Transverse colon (tissue), 4 donors: ENCODE measurements around the gene RAB3C. TPM values are rescaled to one million over a fixed set of nuclear protein-coding genes. Genes with fewer than 3 reads are reported as not detected.

Experiments
- DNase-seq: peaks from one replicate; pipeline ENCODE4 v3.0.0-alpha.2; 2019
- H3K27ac ChIP-seq, 4 donors: fragments of 200-600 bp; sonication (generic); 2 replicates each; pipeline ENCODE4 v1.5.1; 2016 to 2018; ENCODE audit warnings: inconsistent platforms in 4 of 4
- H3K27me3 ChIP-seq: fragments of 200-600 bp; sonication (generic); 2 replicates; pipeline ENCODE4 v1.5.1; 2017; ENCODE audit warnings: inconsistent platforms
- H3K36me3 ChIP-seq, 4 donors: fragments of 200-600 bp; sonication (generic); 2 replicates each; pipeline ENCODE4 v1.5.1; 2017 to 2019; ENCODE audit warnings: inconsistent platforms in 4 of 4
- H3K4me1 ChIP-seq, 4 donors: fragments of 200-600 bp; sonication (generic); 2 replicates each; pipeline ENCODE4 v1.5.1; 2017 to 2020; ENCODE audit warnings: inconsistent platforms in 4 of 4
- H3K4me3 ChIP-seq, 4 donors: fragments of 200-600 bp; sonication (generic); 1 replicate in 1 of 4; 2 replicates in 3 of 4; pipeline versions ENCODE4 v1.5.1 to v1.6.1; 2017 to 2019; ENCODE audit warnings: inconsistent platforms in 4 of 4
- H3K9me3 ChIP-seq, 2 donors: fragments of 200-600 bp; sonication (generic); 2 replicates each; pipeline ENCODE4 v1.5.1; 2017 to 2019; ENCODE audit warnings: inconsistent platforms in 2 of 2
- CTCF ChIP-seq, 5 experiments: fragments of 200-600 bp in 3 of 5; fragments of 450-650 bp in 2 of 5; sonication (generic) in 3 of 5; IDR thresholded peaks; 1 replicate in 2 of 5; 2 replicates in 3 of 5; pipeline ENCODE4 v1.5.1; 2016 to 2017; ENCODE audit warnings: antibody characterized with exemption in 5 of 5, inconsistent platforms in 3 of 5, mild to moderate bottlenecking in 2 of 5, moderate library complexity in 1 of 5
- EP300 ChIP-seq: sonication (generic); formaldehyde crosslinking; IDR thresholded peaks from one replicate; pipeline ENCODE4 v1.6.1; 2017; ENCODE audit warnings: antibody characterized with exemption, low read depth
- POLR2A ChIP-seq: fragments of 450-650 bp; IDR thresholded peaks from one replicate; pipeline ENCODE4 v1.6.1; 2016; ENCODE audit warnings: antibody characterized with exemption, mild to moderate bottlenecking, moderate library complexity
- POLR2AphosphoS5 ChIP-seq, 3 donors: sonication (generic); formaldehyde crosslinking; IDR thresholded peaks; one replicate each; pipeline ENCODE4 v1.6.1; 2016; ENCODE audit warnings: antibody characterized with exemption in 3 of 3
- WGBS, 2 donors: methylation state at CpG; one replicate each; pipeline ENCODE4 v1.1.5; 2018; ENCODE audit warnings: low coverage in 1 of 2; 5-methylcytosine and 5-hydroxymethylcytosine counted together
- in situ Hi-C, 4 donors: fragments of 200-750 bp; cut with MboI; loops; one replicate each; pipeline versions ENCODE4 v1.15.0 to v1.15.1; 2017; ENCODE audit warnings: low sequenced_read_pairs in 3 of 4, low pct_ligation_motif_present in 1 of 4, low pct_unique_long_range_greater_than_20kb in 1 of 4
- intact Hi-C: fragments of 100-400 bp; cut with DNase I; formaldehyde crosslinking; loops from one replicate; pipeline ENCODE4 v1.15.1; 2023; ENCODE audit warnings: low total_unique reads
- total RNA-seq, 4 donors: library from RNA; depleted of rRNA; stranded (reverse); fragments of >200 nt; gene quantifications; one replicate each; pipeline ENCODE4 v1.1.0, GENCODE V29; 2016

The RAB3C gene
- total RNA-seq, 4 donors from 2014 or later, result 0.20 to 0.75 (median 0.51) TPM

GRCh38 chr5:58786035-58786434, 203.2 kb downstream of the RAB3C start:
- no peak overlapping the region for H3K4me3 ChIP-seq
- no peaks in the 10 kb centered on the region for H3K27me3 ChIP-seq
- no peak overlapping the region for H3K27ac ChIP-seq
- TF ChIP-seq EP300, result no peak
- no peak for TF ChIP-seq POLR2AphosphoS5 (IDR thresholded peaks at IDR 0.05)
- no peak for TF ChIP-seq CTCF (IDR thresholded peaks at IDR 0.05)
- no peak for TF ChIP-seq POLR2A
- in situ Hi-C loops (no loop called here), intact Hi-C loops (no loop called here)
- H3K36me3 ChIP-seq, result no peaks in the 10 kb centered on the region
- H3K9me3 ChIP-seq, result no peaks in the 10 kb centered on the region
- DNase-seq, result no peak
- WGBS, 2 donors, result 70 to 78% methylated on average over 2 of the region's 2 CpGs
- no peaks in the 10 kb centered on the region for H3K4me1 ChIP-seq

GRCh38 chr5:58786711-58787303, 203.9 kb downstream of the RAB3C start:
- no peaks in the 10 kb centered on the region for H3K9me3 ChIP-seq
- H3K4me3 ChIP-seq, result no peak overlapping the region
- 85 to 90% methylated on average over 8 to 21 of the region's 21 CpGs for WGBS, 2 donors
- H3K4me1 ChIP-seq, result no peaks in the 10 kb centered on the region
- TF ChIP-seq POLR2AphosphoS5 (IDR thresholded peaks at IDR 0.05), result no peak
- TF ChIP-seq POLR2A, result no peak
- no peak for TF ChIP-seq EP300
- TF ChIP-seq CTCF (IDR thresholded peaks at IDR 0.05), result no peak
- intact Hi-C loops, result no loop called here
- no peak for DNase-seq
- in situ Hi-C loops, result no loop called here
- H3K27ac ChIP-seq, result no peak overlapping the region
- no peaks in the 10 kb centered on the region for H3K36me3 ChIP-seq
- H3K27me3 ChIP-seq, result no peaks in the 10 kb centered on the region

GRCh38 chr5:58787987-58788386, 205.1 kb downstream of the RAB3C start:
- no peaks in the 10 kb centered on the region for H3K27me3 ChIP-seq
- WGBS, 2 donors, result 20 to 47% methylated on average over 2 to 3 of the region's 3 CpGs
- DNase-seq, result no peak
- H3K36me3 ChIP-seq, result no peaks in the 10 kb centered on the region
- H3K9me3 ChIP-seq, result no peaks in the 10 kb centered on the region
- H3K4me1 ChIP-seq, result no peaks in the 10 kb centered on the region
- H3K27ac ChIP-seq, result no peak overlapping the region
- H3K4me3 ChIP-seq, result no peak overlapping the region
- in situ Hi-C loops (no loop called here), intact Hi-C loops (no loop called here)
- TF ChIP-seq POLR2A (no peak), EP300 (no peak), POLR2AphosphoS5 (IDR thresholded peaks at IDR 0.05) (no peak), CTCF (IDR thresholded peaks at IDR 0.05) (no peak)

GRCh38 chr5:58793888-58794657, 211.2 kb downstream of the RAB3C start:
- Histone ChIP-seq H3K9me3 (no peaks in the 10 kb centered on the region), H3K36me3 (no peaks in the 10 kb centered on the region), H3K27ac (no peak overlapping the region), H3K27me3 (no peaks in the 10 kb centered on the region), H3K4me1 (no peaks in the 10 kb centered on the region), H3K4me3 (no peak overlapping the region)
- WGBS, 2 donors, result 43 to 49% methylated on average over 4 of the region's 4 CpGs
- in situ Hi-C loops, result no loop called here
- TF ChIP-seq EP300 (no peak), POLR2A (no peak), POLR2AphosphoS5 (IDR thresholded peaks at IDR 0.05) (no peak), CTCF (IDR thresholded peaks at IDR 0.05) (no peak)
- no peak for DNase-seq
- intact Hi-C loops, result no loop called here
